A673 (cell line): ENCODE measurements around the gene CRYBB1. TPM values are rescaled to one million over a fixed set of nuclear protein-coding genes. Genes with fewer than 3 reads are reported as not detected.
A peak's percentile ranks its signal among the peaks of the same experiment; 100 is the strongest.

Source experiments
- BruUV-seq: library from RNA; stranded (reverse); fragments of 400-500 nt; replicated peaks from 2 replicates; lab custom pipeline; 2021; lab: Mats Ljungman, UMichigan
- CTCF ChIA-PET: fragments of 300-600 bp; sonication (Branson Sonifier 250); formaldehyde crosslinking; loops from one replicate; lab custom pipeline; 2022; ENCODE audit warnings: antibody characterized with exemption; lab: Charles Lee
- POLR2A ChIA-PET: fragments of 300-600 bp; sonication (Branson Sonifier 250); formaldehyde crosslinking; loops from one replicate; lab custom pipeline; 2022; ENCODE audit warnings: antibody characterized with exemption; ENCODE audit not compliant: low non-redundant PET; lab: Charles Lee
- DNase-seq: peaks from one replicate; pipeline ENCODE4 v3.0.0-alpha.2; 2015; ENCODE audit warnings: low spot score
- H3K27ac ChIP-seq: fragments of 200-600 bp; sonication (generic); 2 replicates; pipeline ENCODE4 v1.5.1; 2016; ENCODE audit warnings: mixed run types, low read depth, mild to moderate bottlenecking, mixed read lengths, antibody characterized with exemption, low read length; ENCODE audit not compliant: poor library complexity, severe bottlenecking
- H3K27me3 ChIP-seq: fragments of 200-600 bp; sonication (generic); replicated peaks from 2 replicates; pipeline ENCODE4 v1.6.1; 2017; ENCODE audit warnings: mixed run types, low read depth, mild to moderate bottlenecking, mixed read lengths, antibody characterized with exemption, low read length; ENCODE audit not compliant: insufficient read depth, poor library complexity
- H3K36me3 ChIP-seq: fragments of 200-600 bp; sonication (generic); 2 replicates; pipeline ENCODE4 v1.6.1; 2016; ENCODE audit warnings: mixed run types, mild to moderate bottlenecking, mixed read lengths, antibody characterized with exemption, low read length; ENCODE audit not compliant: insufficient read depth, poor library complexity, severe bottlenecking
- H3K4me1 ChIP-seq: fragments of 200-600 bp; sonication (generic); 2 replicates; pipeline ENCODE4 v1.6.1; 2017; ENCODE audit warnings: mixed run types, mild to moderate bottlenecking, mixed read lengths, antibody characterized with exemption, low read length; ENCODE audit not compliant: insufficient read depth, poor library complexity, severe bottlenecking
- H3K4me3 ChIP-seq: fragments of 200-600 bp; sonication (generic); 2 replicates; pipeline ENCODE4 v1.5.1; 2016; ENCODE audit warnings: low read depth, mixed run types, mild to moderate bottlenecking, mixed read lengths, low read length; ENCODE audit not compliant: poor library complexity, severe bottlenecking
- H3K9me3 ChIP-seq: fragments of 200-600 bp; sonication (generic); 2 replicates; pipeline ENCODE4 v1.6.1; 2016; ENCODE audit warnings: mixed run types, low read depth, mild to moderate bottlenecking, mixed read lengths, antibody characterized with exemption, low read length; ENCODE audit not compliant: poor library complexity, severe bottlenecking
- EZH2 ChIP-seq: fragments of 200-600 bp; sonication (generic); IDR thresholded peaks from 2 replicates; pipeline ENCODE4 v1.6.1; 2017; ENCODE audit warnings: borderline replicate concordance, low read depth, mild to moderate bottlenecking, mixed read lengths, antibody characterized with exemption, low read length; ENCODE audit not compliant: poor library complexity, severe bottlenecking
- intact Hi-C: fragments of 100-400 bp; cut with micrococcal nuclease; formaldehyde crosslinking; loops from one replicate; pipeline ENCODE4 v1.10.0; 2022; ENCODE audit not compliant: unreplicated experiment
- total RNA-seq: library from RNA; stranded (reverse); gene quantifications from 2 replicates; pipeline ENCODE4 v1.2.3, GENCODE V29; 2021
- TF ChIP-seq, protein P1 (sequence below): fragments of 300-800, 200-600 bp; sonication (generic); conservative IDR thresholded peaks from 2 replicates; pipeline ENCODE4 v1.5.1; 2017; ENCODE audit warnings: low read depth, mild to moderate bottlenecking, antibody characterized with exemption, low read length, moderate library complexity, mixed read lengths

Gene CRYBB1
- total RNA-seq, 1 experiment from 2014 or later = not detected

DNA sequence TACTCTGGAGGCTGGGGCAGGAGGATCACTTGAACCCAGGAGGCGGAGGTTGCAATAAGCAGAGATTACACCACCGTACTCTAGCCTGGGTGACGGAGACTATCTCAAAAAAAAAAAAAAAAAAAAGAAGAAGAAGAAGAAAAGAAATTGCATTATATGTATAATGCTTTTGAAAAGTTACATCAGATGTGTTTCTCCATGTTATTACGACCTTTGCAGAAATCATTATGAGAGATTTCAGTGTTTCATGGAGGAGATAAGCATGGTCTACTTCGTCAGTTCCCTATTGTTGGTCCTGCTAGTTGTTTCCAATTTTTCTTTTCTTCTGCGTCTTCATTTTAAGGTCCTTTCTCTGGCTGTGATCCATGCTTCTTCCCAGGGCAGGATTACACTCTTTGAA, 42.5 kb upstream of the CRYBB1 start:
- H3K9me3 ChIP-seq = no peaks in the 10 kb centered on the region
- H3K4me1 ChIP-seq = peaks cover 22% of the 10 kb centered on the region
- POLR2A ChIA-PET = no interaction called here
- H3K27ac ChIP-seq = no peak overlapping the region
- CTCF ChIA-PET = no interaction called here
- H3K36me3 ChIP-seq = no peaks in the 10 kb centered on the region
- intact Hi-C loops = no loop called here
- no TSS peak for BruUV-seq
- no peak overlapping the region for H3K4me3 ChIP-seq
- H3K27me3 ChIP-seq = no peaks in the 10 kb centered on the region
- TF ChIP-seq, protein P1, sequence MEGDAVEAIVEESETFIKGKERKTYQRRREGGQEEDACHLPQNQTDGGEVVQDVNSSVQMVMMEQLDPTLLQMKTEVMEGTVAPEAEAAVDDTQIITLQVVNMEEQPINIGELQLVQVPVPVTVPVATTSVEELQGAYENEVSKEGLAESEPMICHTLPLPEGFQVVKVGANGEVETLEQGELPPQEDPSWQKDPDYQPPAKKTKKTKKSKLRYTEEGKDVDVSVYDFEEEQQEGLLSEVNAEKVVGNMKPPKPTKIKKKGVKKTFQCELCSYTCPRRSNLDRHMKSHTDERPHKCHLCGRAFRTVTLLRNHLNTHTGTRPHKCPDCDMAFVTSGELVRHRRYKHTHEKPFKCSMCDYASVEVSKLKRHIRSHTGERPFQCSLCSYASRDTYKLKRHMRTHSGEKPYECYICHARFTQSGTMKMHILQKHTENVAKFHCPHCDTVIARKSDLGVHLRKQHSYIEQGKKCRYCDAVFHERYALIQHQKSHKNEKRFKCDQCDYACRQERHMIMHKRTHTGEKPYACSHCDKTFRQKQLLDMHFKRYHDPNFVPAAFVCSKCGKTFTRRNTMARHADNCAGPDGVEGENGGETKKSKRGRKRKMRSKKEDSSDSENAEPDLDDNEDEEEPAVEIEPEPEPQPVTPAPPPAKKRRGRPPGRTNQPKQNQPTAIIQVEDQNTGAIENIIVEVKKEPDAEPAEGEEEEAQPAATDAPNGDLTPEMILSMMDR = no peak
- TF ChIP-seq EZH2 = no peak
- no peak for DNase-seq

DNA sequence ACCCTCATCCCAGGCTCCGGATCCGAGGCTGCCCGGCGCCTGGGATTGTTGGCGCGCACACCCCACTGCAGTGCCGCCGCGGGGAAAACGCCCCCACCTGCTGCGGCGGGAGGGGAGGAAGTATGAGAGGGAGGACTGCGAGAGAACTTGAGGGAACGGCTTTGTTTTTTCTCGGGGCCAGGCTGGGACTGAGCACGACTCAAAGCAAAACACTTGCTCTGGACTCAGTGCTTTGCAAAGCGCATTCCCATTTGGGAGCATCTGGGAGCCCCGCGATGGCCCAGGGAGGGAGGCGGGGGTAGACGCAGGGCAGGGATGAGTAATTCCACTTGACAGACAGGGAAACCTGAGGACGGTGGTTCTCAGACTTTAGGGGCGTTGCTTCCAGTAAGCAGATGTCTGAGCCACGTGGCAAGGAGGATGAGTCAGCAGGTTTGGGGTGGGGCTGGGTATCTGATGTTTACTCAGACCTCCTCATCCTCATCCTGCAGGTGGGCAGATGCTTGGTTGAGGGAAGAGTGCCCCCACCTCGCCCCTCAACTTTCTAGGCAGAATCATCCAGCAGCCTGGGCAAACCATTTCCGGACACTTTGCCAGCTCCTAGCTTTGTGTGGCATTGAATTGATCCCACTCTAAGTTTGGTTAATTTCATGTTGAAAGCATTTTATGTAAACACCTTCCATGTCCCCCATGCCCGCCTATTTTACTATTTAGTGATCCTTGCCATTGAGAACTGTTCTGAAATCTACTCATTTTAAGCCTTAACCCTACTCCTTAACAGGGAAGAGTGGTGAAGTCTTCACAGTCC, 41.0 kb upstream of the CRYBB1 start:
- intact Hi-C loops = no loop called here
- peak overlapping the region; percentile 15 for H3K27ac ChIP-seq

DNA sequence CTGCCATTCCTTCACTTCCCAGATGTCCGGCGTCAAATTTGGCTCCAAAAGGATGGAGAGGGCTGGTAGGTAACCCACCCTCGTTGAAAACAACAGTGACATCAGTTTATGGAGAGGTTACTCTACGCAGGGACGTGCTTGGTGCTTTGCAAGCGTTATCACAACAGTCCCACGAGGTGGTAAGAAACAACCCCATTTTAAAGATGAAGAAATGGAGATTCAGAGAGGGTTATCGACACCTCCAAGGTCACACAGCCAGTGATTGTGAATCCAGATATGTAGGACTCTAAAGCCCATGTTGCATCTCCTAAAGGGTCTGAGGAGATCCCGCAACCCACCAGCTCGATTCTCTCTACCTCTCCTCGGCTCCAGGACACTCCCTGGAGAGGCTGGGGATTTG, 40.3 kb upstream of the CRYBB1 start:
- no peaks in the 10 kb centered on the region for H3K27me3 ChIP-seq
- intact Hi-C loops = no loop called here
- H3K27ac ChIP-seq = no peak overlapping the region
- ChIA-PET CTCF (no interaction called here), POLR2A (no interaction called here)
- peak overlapping the region; percentile 54 for H3K4me3 ChIP-seq
- BruUV-seq = no TSS peak
- peaks cover 22% of the 10 kb centered on the region for H3K4me1 ChIP-seq
- DNase-seq = no peak
- H3K36me3 ChIP-seq = no peaks in the 10 kb centered on the region
- H3K9me3 ChIP-seq = no peaks in the 10 kb centered on the region
- TF ChIP-seq, protein P1 = no peak
- no peak for TF ChIP-seq EZH2

More for the DNA sequence above, 41.0 kb upstream of the CRYBB1 start:
- H3K36me3 ChIP-seq = no peaks in the 10 kb centered on the region
- POLR2A ChIA-PET = no interaction called here
- DNase-seq = peak; percentile 89
- peaks cover 22% of the 10 kb centered on the region for H3K4me1 ChIP-seq
- H3K9me3 ChIP-seq = no peaks in the 10 kb centered on the region
- TF ChIP-seq EZH2 = no peak
- TF ChIP-seq, protein P1 = no peak
- BruUV-seq = no TSS peak
- peak overlapping the region; percentile 54 for H3K4me3 ChIP-seq
- H3K27me3 ChIP-seq = no peaks in the 10 kb centered on the region
- CTCF ChIA-PET = no interaction called here
